HepG2 (cell line): ENCODE data around the gene RIPOR1. TPM values are rescaled to one million over a fixed set of nuclear protein-coding genes. Genes with fewer than 3 reads are reported as not detected.

Source experiments
- EEA1 ChIP-seq: sonication (generic); formaldehyde crosslinking; IDR thresholded peaks from 2 replicates; pipeline ENCODE4 v1.5.1; 2020; ENCODE audit warnings: mild to moderate bottlenecking, missing genetic modification reagents, borderline replicate concordance
- ELK4 ChIP-seq: sonication (generic); formaldehyde crosslinking; IDR thresholded peaks from 2 replicates; pipeline ENCODE4 v1.9.0; 2021; ENCODE audit warnings: missing genetic modification reagents, borderline replicate concordance
- GATA4 ChIP-seq: sonication (generic); IDR thresholded peaks from 2 replicates; pipeline ENCODE4 v1.6.1; 2016; ENCODE audit warnings: antibody characterized with exemption, low read depth, borderline replicate concordance
- GLI4 ChIP-seq: sonication (generic); formaldehyde crosslinking; IDR thresholded peaks from 2 replicates; pipeline ENCODE4 v1.5.1; 2020; ENCODE audit warnings: missing genetic modification reagents, mild to moderate bottlenecking, moderate library complexity, borderline replicate concordance
- IRF1 ChIP-seq: sonication (generic); formaldehyde crosslinking; IDR thresholded peaks from 2 replicates; pipeline ENCODE4 v1.4.0; 2020; ENCODE audit warnings: low read depth, mild to moderate bottlenecking, missing genetic modification reagents
- KDM5B ChIP-seq: sonication (generic); formaldehyde crosslinking; IDR thresholded peaks from 2 replicates; pipeline ENCODE4 v1.4.0; 2020; ENCODE audit warnings: missing genetic modification reagents, mild to moderate bottlenecking, borderline replicate concordance
- MXD3 ChIP-seq: IDR thresholded peaks from 2 replicates; pipeline ENCODE4 v1.6.1; 2016; ENCODE audit warnings: mild to moderate bottlenecking, missing biosample characterization, missing genetic modification reagents
- POGK ChIP-seq: sonication (generic); formaldehyde crosslinking; conservative IDR thresholded peaks from 2 replicates; pipeline ENCODE4 v1.8.0; 2022; ENCODE audit warnings: mild to moderate bottlenecking, moderate library complexity, missing genetic modification reagents
- POLR2AphosphoS2 ChIP-seq: IDR thresholded peaks from 2 replicates; pipeline ENCODE4 v1.6.1; 2011; ENCODE audit warnings: low read depth, low read length, improper control_type of control experiment
- RCOR2 ChIP-seq: IDR thresholded peaks from 2 replicates; pipeline ENCODE4 v1.6.1; 2016; ENCODE audit warnings: missing biosample characterization, missing genetic modification reagents
- SALL2 ChIP-seq: sonication (generic); formaldehyde crosslinking; IDR thresholded peaks from 2 replicates; pipeline ENCODE4 v1.8.1; 2023; ENCODE audit warnings: mild to moderate bottlenecking, missing genetic modification reagents, inconsistent platforms
- SOX6 ChIP-seq, 2 experiments: fragments of 450-650 bp in 1 of 2; sonication (generic) in 1 of 2; formaldehyde crosslinking in 1 of 2; IDR thresholded peaks; 2 replicates each; pipeline versions ENCODE4 v1.4.0 to v1.6.1; 2017 to 2020; ENCODE audit warnings: antibody characterized with exemption in 1 of 2, mild to moderate bottlenecking in 1 of 2, missing genetic modification reagents in 1 of 2
- SRF ChIP-seq: IDR thresholded peaks from 2 replicates; pipeline ENCODE4 v1.6.1; 2011; ENCODE audit warnings: mild to moderate bottlenecking, low read depth, low read length, moderate library complexity
- TARDBP ChIP-seq: sonication (generic); formaldehyde crosslinking; IDR thresholded peaks from 2 replicates; pipeline ENCODE4 v1.8.0; 2022; ENCODE audit warnings: mild to moderate bottlenecking, missing genetic modification reagents
- TOE1 ChIP-seq: sonication (generic); formaldehyde crosslinking; IDR thresholded peaks from 2 replicates; pipeline ENCODE4 v1.4.0; 2020; ENCODE audit warnings: mild to moderate bottlenecking, missing genetic modification reagents
- ZBTB7B ChIP-seq: sonication (generic); formaldehyde crosslinking; IDR thresholded peaks from 2 replicates; pipeline ENCODE4 v1.4.0; 2020; ENCODE audit warnings: missing genetic modification reagents
- ZIK1 ChIP-seq: sonication (generic); formaldehyde crosslinking; IDR thresholded peaks from 2 replicates; pipeline ENCODE4 v1.5.0; 2020; ENCODE audit warnings: mild to moderate bottlenecking, low read depth, missing genetic modification reagents, borderline replicate concordance
- ZNF20 ChIP-seq: sonication (generic); formaldehyde crosslinking; IDR thresholded peaks from 2 replicates; pipeline ENCODE4 v1.4.0; 2020; ENCODE audit warnings: mild to moderate bottlenecking, moderate library complexity, missing genetic modification reagents
- ZNF280B ChIP-seq: sonication (generic); formaldehyde crosslinking; IDR thresholded peaks from 2 replicates; pipeline ENCODE4 v1.5.0; 2020; ENCODE audit warnings: missing genetic modification reagents, mild to moderate bottlenecking, borderline replicate concordance
- ZNF563 ChIP-seq: sonication (generic); formaldehyde crosslinking; IDR thresholded peaks from 2 replicates; pipeline ENCODE4 v1.8.0; 2022; ENCODE audit warnings: mild to moderate bottlenecking, moderate library complexity, missing genetic modification reagents
- ZNF747 ChIP-seq: sonication (generic); formaldehyde crosslinking; IDR thresholded peaks from 2 replicates; pipeline ENCODE4 v1.8.1; 2023; ENCODE audit warnings: missing genetic modification reagents, mild to moderate bottlenecking, borderline replicate concordance
- ZNF780A ChIP-seq: sonication (generic); formaldehyde crosslinking; IDR thresholded peaks from 2 replicates; pipeline ENCODE4 v1.8.0; 2022; ENCODE audit warnings: mild to moderate bottlenecking, missing genetic modification reagents, moderate library complexity
- ZNF792 ChIP-seq: IDR thresholded peaks from 2 replicates; pipeline ENCODE4 v1.6.1; 2016
- polyA plus RNA-seq, 8 experiments: library from polyadenylated mRNA; depleted of rRNA in 3 of 8; stranded (reverse) in 7 of 8; unstranded in 1 of 8; fragments of >200 nt; fragmentation: Illumina TruSeq in 4 of 8; extraction: Trizol in 4 of 8; gene quantifications; 2 replicates each; pipeline versions ENCODE4 v1.2.1 to v1.2.3, GENCODE V29; 2011 to 2016; ENCODE audit warnings: low read depth in 4 of 8, missing spikeins in 1 of 8, mixed read lengths in 1 of 8; ENCODE audit not compliant: insufficient read depth in 1 of 8
- total RNA-seq, 5 experiments: library from RNA; depleted of rRNA; stranded (reverse); fragments of >200 nt; fragmentation: Illumina TruSeq; extraction: Trizol; gene quantifications; 2 replicates each; pipeline ENCODE4 v1.2.3, GENCODE V29; 2016; ENCODE audit warnings: low read depth in 1 of 5

RIPOR1 gene
- total and polyA plus RNA-seq, 2 of the 13 experiments (the other 11 are each of a cell fraction or from before 2014, with no cell fraction given) = 4.6 to 8.1 TPM

GRCh38 chr16:67521095-67521804 lies 7.4 kb upstream of the RIPOR1 start (continued):
- TF ChIP-seq MXD3 (no peak), ZNF20 (CRISPR knock-in tag) (no peak), SOX6 (IDR thresholded peaks at IDR 0.05) (no peak), SOX6 (CRISPR knock-in tag; IDR thresholded peaks at IDR 0.05) (peak; percentile 53), ZNF747 (CRISPR knock-in tag) (no peak; the same call in 1 of the 2 replicates), SRF (peak; percentile 39; the same call in 1 of the 2 replicates), ZNF563 (no peak), EEA1 (peak; percentile 61; the same call in 1 of the 2 replicates), POGK (CRISPR knock-in tag) (no peak), GLI4 (no peak), KDM5B (CRISPR knock-in tag) (peak; percentile 69), POLR2AphosphoS2 (no peak), ZNF280B (CRISPR knock-in tag) (no peak), ZIK1 (no peak), SALL2 (peak; percentile 85; the same call in 1 of the 2 replicates), RCOR2 (CRISPR knock-in tag) (0 out of 2 replicates have a peak, but pooled peaks have one; percentile 38), ZNF792 (CRISPR knock-in tag) (0 out of 2 replicates have a peak, but pooled peaks have one; percentile 31), ZNF780A (CRISPR knock-in tag) (no peak), TARDBP (CRISPR knock-in tag) (peak; percentile 56), TOE1 (CRISPR knock-in tag) (0 out of 2 replicates have a peak, but pooled peaks have one; percentile 36), ELK4 (no peak), GATA4 (no peak), IRF1 (CRISPR knock-in tag) (no peak), ZBTB7B (CRISPR knock-in tag) (peak; percentile 58)
